GM23338 (cell line): ENCODE results near the gene NPM1. TPM values are rescaled to one million over a fixed set of nuclear protein-coding genes. Genes with fewer than 3 reads are reported as not detected.

Source experiments
- ATAC-seq: fragments of 200-7000 bp; cut with Tn5 transposase; 3 replicates; pipeline ENCODE4 v1.9.1; 2020
- DNase-seq: peaks from one replicate; pipeline ENCODE4 v3.0.0-alpha.2; 2015; ENCODE audit warnings: low spot score
- H2AFZ ChIP-seq: fragments of 200-600 bp; sonication (generic); 2 replicates; pipeline ENCODE4 v1.8.0; 2016; ENCODE audit warnings: antibody characterized with exemption, mild to moderate bottlenecking, moderate library complexity
- H3F3A ChIP-seq: fragments of 200-600 bp; sonication (generic); replicated peaks from 2 replicates; pipeline ENCODE4 v1.8.0; 2017; ENCODE audit warnings: antibody characterized with exemption, mixed run types, low read depth
- H3K27ac ChIP-seq: fragments of 200-600 bp; sonication (generic); 2 replicates; pipeline ENCODE4 v1.6.1; 2016; ENCODE audit warnings: low read depth
- H3K27me3 ChIP-seq: fragments of 200-600 bp; sonication (generic); 2 replicates; pipeline ENCODE4 v1.8.0; 2016; ENCODE audit warnings: mild to moderate bottlenecking, mixed run types, moderate library complexity; ENCODE audit not compliant: insufficient read depth
- H3K36me3 ChIP-seq: fragments of 200-600 bp; sonication (generic); 2 replicates; pipeline ENCODE4 v1.8.0; 2016; ENCODE audit warnings: mild to moderate bottlenecking; ENCODE audit not compliant: insufficient read depth
- H3K4me1 ChIP-seq: fragments of 200-600 bp; sonication (generic); 2 replicates; pipeline ENCODE4 v1.8.0; 2016; ENCODE audit warnings: mild to moderate bottlenecking, moderate library complexity; ENCODE audit not compliant: insufficient read depth
- H3K4me2 ChIP-seq: fragments of 200-600 bp; sonication (generic); 2 replicates; pipeline ENCODE4 v1.7.1; 2017; ENCODE audit warnings: mixed run types
- H3K4me3 ChIP-seq: fragments of 200-600 bp; sonication (generic); 2 replicates; pipeline ENCODE4 v1.6.1; 2016; ENCODE audit warnings: mixed run types
- H3K79me2 ChIP-seq: fragments of 200-600 bp; sonication (generic); replicated peaks from 2 replicates; pipeline ENCODE4 v1.8.0; 2017; ENCODE audit warnings: mild to moderate bottlenecking; ENCODE audit not compliant: insufficient read depth
- H3K9me2 ChIP-seq: fragments of 200-600 bp; sonication (generic); 2 replicates; pipeline ENCODE4 v1.8.0; 2017; ENCODE audit not compliant: insufficient read depth
- H4K20me1 ChIP-seq: fragments of 200-600 bp; sonication (generic); replicated peaks from 2 replicates; pipeline ENCODE4 v1.8.0; 2017; ENCODE audit warnings: mild to moderate bottlenecking; ENCODE audit not compliant: insufficient read depth
- H3K27ac Mint-ChIP-seq: 2 replicates; pipeline ENCODE4 v1.8.0; 2020; ENCODE audit warnings: inconsistent platforms, mild to moderate bottlenecking, moderate library complexity, mixed read lengths
- H3K27me3 Mint-ChIP-seq: 3 replicates; pipeline ENCODE4 v1.8.0; 2022; ENCODE audit warnings: low read depth, mild to moderate bottlenecking, moderate library complexity, mixed read lengths, inconsistent platforms; ENCODE audit not compliant: insufficient read depth, poor library complexity
- H3K36me3 Mint-ChIP-seq: 3 replicates; pipeline ENCODE4 v1.8.0; 2021; ENCODE audit warnings: low read depth, mild to moderate bottlenecking, inconsistent platforms, moderate library complexity, mixed read lengths
- H3K4me1 Mint-ChIP-seq: 3 replicates; pipeline ENCODE4 v1.8.0; 2020; ENCODE audit warnings: mild to moderate bottlenecking, inconsistent platforms, mixed read lengths
- H3K4me3 Mint-ChIP-seq: 3 replicates; pipeline ENCODE4 v1.8.0; 2021; ENCODE audit warnings: moderate library complexity, mild to moderate bottlenecking, inconsistent platforms, mixed read lengths
- H3K9me3 Mint-ChIP-seq: 3 replicates; pipeline ENCODE4 v1.8.0; 2020; ENCODE audit warnings: moderate library complexity, mild to moderate bottlenecking, inconsistent platforms, mixed read lengths
- EZH2 ChIP-seq: fragments of 200-600 bp; sonication (generic); IDR thresholded peaks from one replicate; pipeline ENCODE4 v1.8.0; 2017; ENCODE audit warnings: antibody characterized with exemption, mild to moderate bottlenecking, low read depth; ENCODE audit not compliant: unreplicated experiment
- EZH2phosphoT487 ChIP-seq: fragments of 200-600 bp; sonication (generic); IDR thresholded peaks from one replicate; pipeline ENCODE4 v1.8.1; 2018; ENCODE audit warnings: antibody characterized with exemption; ENCODE audit not compliant: unreplicated experiment
- POLR2AphosphoS5 ChIP-seq: IDR thresholded peaks from 2 replicates; pipeline ENCODE4 v1.6.1; 2016; ENCODE audit warnings: antibody characterized with exemption, low read depth
- STAT1 ChIP-seq: IDR thresholded peaks from one replicate; pipeline ENCODE4 v1.6.1; 2016; ENCODE audit warnings: antibody characterized with exemption; ENCODE audit not compliant: unreplicated experiment
- ZNF114 ChIP-seq: fragments of 250-450 bp; sonication (Bioruptor Pico); IDR thresholded peaks from 2 replicates; pipeline ENCODE4 v1.5.0; 2020; ENCODE audit warnings: mild to moderate bottlenecking, moderate library complexity
- ZNF462 ChIP-seq: fragments of 250-450 bp; sonication (Bioruptor Pico); IDR thresholded peaks from 2 replicates; pipeline ENCODE4 v1.5.0; 2020; ENCODE audit warnings: mild to moderate bottlenecking, moderate library complexity
- polyA plus RNA-seq: library from polyadenylated mRNA; unstranded; fragments of >200 nt; fragmentation: Nextera tagmentation; extraction: Ambion mirVana; gene quantifications from 2 replicates; pipeline ENCODE4 v1.2.1, GENCODE V29; 2016
- total RNA-seq: library from RNA; depleted of rRNA; stranded (reverse); fragments of >200 nt; shearing (Covaris generic); gene quantifications from 2 replicates; pipeline ENCODE4 v1.2.3, GENCODE V29; 2014
- TF ChIP-seq, protein P1 (sequence below), 2 experiments: fragments of 200-600 bp in 1 of 2; sonication (generic) in 1 of 2; conservative IDR thresholded peaks; 2 replicates each; pipeline versions ENCODE4 v1.5.1 to v1.6.1; 2016 to 2017; ENCODE audit warnings: antibody characterized with exemption in 2 of 2, low read depth in 2 of 2, mild to moderate bottlenecking in 2 of 2, moderate library complexity in 1 of 2

The NPM1 gene
- total and polyA plus RNA-seq, 2 experiments from 2014 or later: 3,739 to 5,242 TPM

DNA sequence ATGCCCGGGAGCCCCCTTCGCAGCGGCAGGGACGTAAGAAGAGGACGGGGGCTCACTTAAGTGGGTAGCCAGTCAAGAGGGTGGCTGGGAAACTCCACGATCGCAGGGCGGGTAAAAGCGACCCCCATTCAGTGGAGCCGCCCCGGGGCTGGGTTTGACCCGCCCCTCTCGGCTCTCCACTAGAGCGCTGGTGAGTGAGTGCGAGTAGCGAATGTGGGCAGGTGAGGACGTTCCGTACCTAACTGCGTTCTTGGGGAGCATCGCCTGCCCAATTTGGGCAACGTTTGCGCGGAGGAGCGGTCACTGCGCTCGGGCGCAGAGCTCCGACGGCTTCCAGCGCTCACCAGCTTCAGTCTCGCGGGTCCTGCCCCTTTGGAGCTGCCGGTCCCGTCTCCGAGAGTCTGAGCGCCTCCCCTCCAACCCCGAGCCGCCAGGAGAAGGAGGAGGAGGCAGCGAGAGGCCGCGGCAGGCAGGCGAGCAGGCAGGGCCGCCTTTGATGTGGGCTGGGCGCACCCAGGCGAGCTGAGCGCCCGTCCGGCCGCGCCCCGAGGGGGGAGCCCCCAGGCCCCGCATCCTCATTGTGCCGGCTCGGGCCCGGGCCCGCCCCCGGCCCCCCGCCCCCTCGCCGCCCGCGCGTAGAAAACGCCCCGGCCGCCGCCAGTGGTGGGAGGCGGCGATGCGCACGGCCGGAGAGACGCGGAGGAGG is 31.5 kb downstream of the NPM1 start, which contains the start of gene FGF18:
FGF18 (plus strand) TSS at position 666 of the 706 bp plus-strand sequence. CDS start 553 bp downstream, outside the sequence.
- Histone ChIP-seq H2AFZ (peak within 1 kb of the TSS; percentile 94), H4K20me1 (peaks cover 9% of the 10 kb centered on the region), H3K27ac (no peak within 1 kb of the TSS), H3K4me1 (peaks cover 29% of the 10 kb centered on the region), H3K36me3 (no peaks in the 10 kb centered on the region; the same call in 1 of the 2 replicates), H3K79me2 (no peaks in the 10 kb centered on the region), H3K9me2 (no peaks in the 10 kb centered on the region), H3K4me3 (peak within 1 kb of the TSS; percentile 83), H3K4me2 (peak within 1 kb of the TSS; percentile 96), H3F3A (peaks cover 31% of the 10 kb centered on the region), H3K27me3 (peaks cover 45% of the 10 kb centered on the region)
- peaks cover 28% of the 10 kb centered on the region for H3K4me1 Mint-ChIP-seq
- H3K27ac Mint-ChIP-seq: no peak within 1 kb of the TSS
- ATAC-seq: peak; percentile 39
- peak; percentile 89 for DNase-seq
- no peaks in the 10 kb centered on the region for H3K9me3 Mint-ChIP-seq
- TF ChIP-seq ZNF462 (CRISPR knock-in tag) (no peak), EZH2 (no peak), POLR2AphosphoS5 (no peak), ZNF114 (CRISPR knock-in tag) (no peak), STAT1 (no peak), EZH2phosphoT487 (no peak)
- TF ChIP-seq, protein P1, sequence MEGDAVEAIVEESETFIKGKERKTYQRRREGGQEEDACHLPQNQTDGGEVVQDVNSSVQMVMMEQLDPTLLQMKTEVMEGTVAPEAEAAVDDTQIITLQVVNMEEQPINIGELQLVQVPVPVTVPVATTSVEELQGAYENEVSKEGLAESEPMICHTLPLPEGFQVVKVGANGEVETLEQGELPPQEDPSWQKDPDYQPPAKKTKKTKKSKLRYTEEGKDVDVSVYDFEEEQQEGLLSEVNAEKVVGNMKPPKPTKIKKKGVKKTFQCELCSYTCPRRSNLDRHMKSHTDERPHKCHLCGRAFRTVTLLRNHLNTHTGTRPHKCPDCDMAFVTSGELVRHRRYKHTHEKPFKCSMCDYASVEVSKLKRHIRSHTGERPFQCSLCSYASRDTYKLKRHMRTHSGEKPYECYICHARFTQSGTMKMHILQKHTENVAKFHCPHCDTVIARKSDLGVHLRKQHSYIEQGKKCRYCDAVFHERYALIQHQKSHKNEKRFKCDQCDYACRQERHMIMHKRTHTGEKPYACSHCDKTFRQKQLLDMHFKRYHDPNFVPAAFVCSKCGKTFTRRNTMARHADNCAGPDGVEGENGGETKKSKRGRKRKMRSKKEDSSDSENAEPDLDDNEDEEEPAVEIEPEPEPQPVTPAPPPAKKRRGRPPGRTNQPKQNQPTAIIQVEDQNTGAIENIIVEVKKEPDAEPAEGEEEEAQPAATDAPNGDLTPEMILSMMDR (conservative IDR thresholded peaks at IDR 0.05; ENCODE audit: low read depth in 2 of 2): no peak; a peak in 1 of 4 replicates
- H3K4me3 Mint-ChIP-seq: peak within 1 kb of the TSS; percentile 85
- H3K27me3 Mint-ChIP-seq: peaks cover 41% of the 10 kb centered on the region
- H3K36me3 Mint-ChIP-seq: peaks cover 2% of the 10 kb centered on the region; the same call in 2 of the 3 replicates
